H1 (cell line): ENCODE results near the gene SEMA6A. TPM values are rescaled to one million over a fixed set of nuclear protein-coding genes. Genes with fewer than 3 reads are reported as not detected.

Source experiments
- CTCF ChIA-PET: fragments of 300-600 bp; sonication (Branson Sonifier 250); formaldehyde crosslinking; loops from one replicate; lab custom pipeline; 2021; ENCODE audit not compliant: partially characterized antibody; lab: Charles Lee
- POLR2A ChIA-PET: fragments of 300-600 bp; sonication (Branson Sonifier 250); formaldehyde crosslinking; loops from one replicate; lab custom pipeline; 2021; ENCODE audit warnings: inconsistent platforms; ENCODE audit not compliant: partially characterized antibody; lab: Charles Lee
- DNase-seq, 2 experiments: peaks; one replicate each; pipeline versions ENCODE4 v3.0.0 to v3.0.0-alpha.2; 2010 to 2022; ENCODE audit warnings: low spot score in 2 of 2, low read depth in 1 of 2, mixed read lengths in 1 of 2
- FAIRE-seq: peaks from 2 replicates; lab custom pipeline; 2011; peaks lifted over from hg19 to GRCh38; lab: Jason Lieb, UNC
- H2AFZ ChIP-seq: 2 replicates; pipeline ENCODE4 v1.8.1; 2012; ENCODE audit warnings: low read length, inconsistent platforms
- H2AK5ac ChIP-seq: 2 replicates; pipeline ENCODE4 v1.6.1; 2013; ENCODE audit warnings: low read depth, low read length
- H2BK120ac ChIP-seq: replicated peaks from 2 replicates; pipeline ENCODE3; 2013; ENCODE audit warnings: low read depth, low read length, inconsistent platforms
- H2BK12ac ChIP-seq: 2 replicates; pipeline ENCODE4 v1.6.1; 2013; ENCODE audit warnings: low read depth, low read length
- H2BK15ac ChIP-seq: 2 replicates; pipeline ENCODE4 v1.6.1; 2013; ENCODE audit warnings: low read length
- H2BK20ac ChIP-seq: 2 replicates; pipeline ENCODE4 v1.6.1; 2013; ENCODE audit warnings: low read length
- H2BK5ac ChIP-seq: 2 replicates; pipeline ENCODE4 v1.6.1; 2013; ENCODE audit warnings: low read depth, low read length
- H3K14ac ChIP-seq: 2 replicates; pipeline ENCODE4 v1.6.1; 2013; ENCODE audit warnings: inconsistent platforms; ENCODE audit not compliant: insufficient read length
- H3K18ac ChIP-seq: 2 replicates; pipeline ENCODE4 v1.6.1; 2013; ENCODE audit warnings: low read length; ENCODE audit errors: extremely low read depth
- H3K23ac ChIP-seq: 2 replicates; pipeline ENCODE4 v1.6.1; 2013; ENCODE audit warnings: inconsistent platforms; ENCODE audit not compliant: insufficient read length
- H3K23me2 ChIP-seq: 2 replicates; pipeline ENCODE4 v1.6.1; 2013; ENCODE audit warnings: low read depth, low read length
- H3K27ac ChIP-seq: 2 replicates; pipeline ENCODE4 v1.6.1; 2011; ENCODE audit warnings: low read depth, low read length, inconsistent platforms
- H3K27me3 ChIP-seq, 4 experiments: replicated peaks in 1 of 4; 1 replicate in 1 of 4; 2 replicates in 3 of 4; pipeline versions ENCODE4 v1.6.1 to v1.8.1; 2011 to 2013; ENCODE audit warnings: low read length in 3 of 4, mild to moderate bottlenecking in 3 of 4, inconsistent platforms in 2 of 4, mixed read lengths in 2 of 4, moderate library complexity in 1 of 4; ENCODE audit not compliant: control insufficient read depth in 3 of 4, insufficient read depth in 3 of 4; ENCODE audit errors: extremely low read depth in 1 of 4
- H3K36me3 ChIP-seq, 4 experiments: 2 replicates each; pipeline versions ENCODE4 v1.6.1 to v1.8.1; 2011 to 2013; ENCODE audit warnings: mild to moderate bottlenecking in 4 of 4, low read length in 3 of 4, moderate library complexity in 2 of 4, control low read depth in 1 of 4, inconsistent platforms in 1 of 4; ENCODE audit not compliant: insufficient read depth in 4 of 4, control insufficient read depth in 2 of 4
- H3K4ac ChIP-seq: replicated peaks from 2 replicates; pipeline ENCODE3; 2013; ENCODE audit warnings: low read length, low read depth, mixed read lengths, inconsistent platforms; ENCODE audit not compliant: insufficient read length
- H3K4me1 ChIP-seq, 4 experiments: replicated peaks in 1 of 4; 1 replicate in 1 of 4; 2 replicates in 3 of 4; pipeline versions ENCODE4 v1.6.1 to v1.8.1; 2011 to 2013; ENCODE audit warnings: low read length in 3 of 4, inconsistent platforms in 2 of 4, mixed read lengths in 1 of 4; ENCODE audit not compliant: insufficient read depth in 4 of 4, control insufficient read depth in 3 of 4
- H3K4me2 ChIP-seq, 2 experiments: 2 replicates each; pipeline versions ENCODE4 v1.6.1 to v1.8.1; 2011 to 2013; ENCODE audit warnings: low read depth in 2 of 2, low read length in 2 of 2, control low read depth in 1 of 2, inconsistent platforms in 1 of 2, mild to moderate bottlenecking in 1 of 2; ENCODE audit not compliant: insufficient read depth in 1 of 2
- H3K4me3 ChIP-seq, 4 experiments: fragments of 200-600, 300-600 bp in 1 of 4; sonication (generic), shearing (Covaris generic), sonication (Bioruptor Twin) in 1 of 4; 2 replicates each; pipeline versions ENCODE4 v1.5.1 to v1.8.1; 2011 to 2016; ENCODE audit warnings: low read length in 4 of 4, low read depth in 3 of 4, control low read depth in 2 of 4, inconsistent platforms in 2 of 4, mild to moderate bottlenecking in 2 of 4, mixed read lengths in 1 of 4, moderate library complexity in 1 of 4; ENCODE audit not compliant: insufficient read depth in 2 of 4; ENCODE audit errors: extremely low read depth in 1 of 4
- H3K56ac ChIP-seq: replicated peaks from 2 replicates; pipeline ENCODE3; 2013; ENCODE audit warnings: low read depth, mild to moderate bottlenecking, mixed read lengths, low read length, inconsistent platforms; ENCODE audit not compliant: insufficient read length
- H3K79me1 ChIP-seq: 2 replicates; pipeline ENCODE4 v1.6.1; 2013; ENCODE audit warnings: low read depth, low read length, control low read depth
- H3K79me2 ChIP-seq, 2 experiments: 2 replicates each; pipeline versions ENCODE4 v1.6.1 to v1.8.1; 2012 to 2013; ENCODE audit warnings: low read length in 2 of 2, mild to moderate bottlenecking in 2 of 2, inconsistent platforms in 1 of 2; ENCODE audit not compliant: insufficient read depth in 2 of 2, control insufficient read depth in 1 of 2
- H3K9ac ChIP-seq, 4 experiments: replicated peaks in 1 of 4; 1 replicate in 1 of 4; 2 replicates in 3 of 4; pipeline versions ENCODE4 v1.6.1 to v1.8.1; 2011 to 2013; ENCODE audit warnings: low read depth in 3 of 4, low read length in 3 of 4, control low read depth in 2 of 4, mild to moderate bottlenecking in 2 of 4, moderate library complexity in 2 of 4, inconsistent platforms in 1 of 4; ENCODE audit errors: extremely low read depth in 1 of 4
- H3K9me3 ChIP-seq, 2 experiments: 2 replicates each; pipeline versions ENCODE4 v1.6.1 to v1.8.1; 2012 to 2013; ENCODE audit warnings: mild to moderate bottlenecking in 2 of 2, moderate library complexity in 2 of 2, control low read depth in 1 of 2, inconsistent platforms in 1 of 2, low read depth in 1 of 2, low read length in 1 of 2, mixed read lengths in 1 of 2; ENCODE audit not compliant: insufficient read depth in 2 of 2
- H4K20me1 ChIP-seq, 2 experiments: replicated peaks in 1 of 2; 2 replicates each; pipeline versions ENCODE3 to v1.8.1; 2011 to 2013; ENCODE audit warnings: inconsistent platforms in 2 of 2, low read length in 2 of 2, mild to moderate bottlenecking in 1 of 2; ENCODE audit not compliant: insufficient read depth in 2 of 2, control insufficient read depth in 1 of 2
- H4K5ac ChIP-seq: 2 replicates; pipeline ENCODE4 v1.6.1; 2013; ENCODE audit warnings: low read length, low read depth, mixed read lengths, inconsistent platforms; ENCODE audit not compliant: insufficient read length
- H4K8ac ChIP-seq: 2 replicates; pipeline ENCODE4 v1.8.0; 2013; ENCODE audit warnings: mild to moderate bottlenecking, moderate library complexity, low read length, inconsistent platforms; ENCODE audit not compliant: insufficient read depth; ENCODE audit errors: extremely low read depth
- H4K91ac ChIP-seq: replicated peaks from 2 replicates; pipeline ENCODE3; 2013; ENCODE audit warnings: low read length, mixed read lengths, inconsistent platforms; ENCODE audit not compliant: insufficient read length
- ASH2L ChIP-seq: fragments of 200-600, 300-600 bp; sonication (generic); IDR thresholded peaks from one replicate; pipeline ENCODE4 v1.7.1; 2017; ENCODE audit warnings: low read length
- ATF3 ChIP-seq: IDR thresholded peaks from 2 replicates; pipeline ENCODE4 v1.6.1; 2011; ENCODE audit warnings: low read depth, mild to moderate bottlenecking, low read length; ENCODE audit not compliant: insufficient read depth
- BACH1 ChIP-seq: IDR thresholded peaks from 2 replicates; pipeline ENCODE4 v1.6.1; 2012; ENCODE audit warnings: low read length, improper control_type of control experiment
- BRCA1 ChIP-seq: IDR thresholded peaks from 2 replicates; pipeline ENCODE4 v1.6.1; 2012; ENCODE audit warnings: low read depth, low read length, improper control_type of control experiment
- CREB1 ChIP-seq: IDR thresholded peaks from 2 replicates; pipeline ENCODE4 v1.6.1; 2012; ENCODE audit warnings: inconsistent platforms
- KDM5A ChIP-seq: fragments of 200-600 bp; IDR thresholded peaks from 2 replicates; pipeline ENCODE4 v1.7.1; 2012; ENCODE audit warnings: mild to moderate bottlenecking, low read length, inconsistent platforms, mixed read lengths
- MAX ChIP-seq: IDR thresholded peaks from 2 replicates; pipeline ENCODE4 v1.6.1; 2012; ENCODE audit warnings: inconsistent platforms
- RFX5 ChIP-seq: IDR thresholded peaks from 2 replicates; pipeline ENCODE4 v1.6.1; 2011; ENCODE audit warnings: low read depth, low read length, improper control_type of control experiment, borderline replicate concordance
- SIN3A ChIP-seq, 2 experiments: IDR thresholded peaks in 1 of 2; conservative IDR thresholded peaks in 1 of 2; 2 replicates each; pipeline ENCODE4 v1.6.1; 2011 to 2012; ENCODE audit warnings: low read length in 2 of 2, improper control_type of control experiment in 1 of 2, low read depth in 1 of 2, mild to moderate bottlenecking in 1 of 2
- SRF ChIP-seq: IDR thresholded peaks from 2 replicates; pipeline ENCODE4 v1.6.1; 2011; ENCODE audit warnings: mild to moderate bottlenecking, low read depth, low read length, moderate library complexity
- USF2 ChIP-seq: IDR thresholded peaks from 2 replicates; pipeline ENCODE4 v1.6.1; 2011; ENCODE audit warnings: low read length, improper control_type of control experiment
- YY1 ChIP-seq: IDR thresholded peaks from 2 replicates; pipeline ENCODE4 v1.6.1; 2011; ENCODE audit warnings: low read depth, mild to moderate bottlenecking, low read length
- WGBS, 2 experiments: shearing (Covaris generic) in 1 of 2; methylation state at CpG; one replicate each; pipeline versions ENCODE4 v1.1.6 to v1.1.7; 2013 to 2015; ENCODE audit warnings: low lambda C conversion rate in 2 of 2, mixed read lengths in 2 of 2, inconsistent platforms in 1 of 2, low coverage in 1 of 2, missing lambda C conversion rate in 1 of 2; ENCODE audit not compliant: insufficient replicate concordance in 2 of 2, insufficient coverage in 1 of 2, insufficient read length in 1 of 2; ENCODE audit errors: extremely low coverage in 1 of 2, missing lambda C conversion rate in 1 of 2; 5-methylcytosine and 5-hydroxymethylcytosine counted together
- polyA plus RNA-seq, 7 experiments: library from polyadenylated mRNA; depleted of rRNA in 3 of 7; stranded (reverse) in 5 of 7; unstranded in 2 of 7; fragments of >200 nt in 5 of 7; fragments of 200-250 nt in 2 of 7; gene quantifications; 1 replicate in 5 of 7; 2 replicates in 1 of 7; 4 replicates in 1 of 7; pipeline versions ENCODE4 v1.2.1 to v1.2.3, GENCODE V29; 2011 to 2013; ENCODE audit warnings: missing spikeins in 2 of 7, mixed read lengths in 2 of 7
- total RNA-seq: library from RNA; stranded (reverse); fragmentation: NEBNext Ultra II Directional; extraction: Animal tissue kit (Norgen Biotek cat#: 25700); gene quantifications from 2 replicates; pipeline ENCODE4 v1.2.1, GENCODE V29; 2021

SEMA6A gene
- total and polyA plus RNA-seq, 2 of the 8 experiments (the other 6 are each of a cell fraction or from before 2014, with no cell fraction given): 78.3 to 277 TPM

GRCh38 chr5:116492016-116492623 is 82.5 kb downstream of the SEMA6A start:
- ChIA-PET POLR2A (interaction anchor here (0.6 to 2.0 kb wide), 2 partner anchors 9 to 407 kb away, joined by 3 to 8 read pairs; no protein-coding TSS in a partner anchor), CTCF (interaction anchor here (1.8 kb wide), 1 partner anchor 9 kb away, joined by 6 read pairs; no protein-coding TSS in a partner anchor)
- H2BK12ac ChIP-seq: no peak overlapping the region
- no peak overlapping the region for H4K5ac ChIP-seq
- no peak for FAIRE-seq
- no peak overlapping the region for H4K91ac ChIP-seq
- no peak overlapping the region for H3K9ac ChIP-seq
- H3K79me1 ChIP-seq: peaks cover 5% of the 10 kb centered on the region
- no peak overlapping the region for H2AK5ac ChIP-seq
- H3K9me3 ChIP-seq: no peaks in the 10 kb centered on the region
- H3K27ac ChIP-seq: no peak overlapping the region
- no peak overlapping the region for H3K4ac ChIP-seq
- no peak overlapping the region for H3K14ac ChIP-seq
- H2BK120ac ChIP-seq: no peak overlapping the region
- H3K79me2 ChIP-seq: peaks cover 0 to 7% of the 10 kb centered on the region in 2 experiments; a peak in 2 of 4 replicates
- WGBS, 2 experiments: 96% methylated on average over 3 of the region's 3 CpGs; no CpG with 5 or more reads in 1 of the 2 experiments
- no peak for DNase-seq
- no peak overlapping the region for H2BK5ac ChIP-seq
- no peak overlapping the region for H2AFZ ChIP-seq
- H3K23me2 ChIP-seq: no peaks in the 10 kb centered on the region
- H3K4me2 ChIP-seq: no peak overlapping the region
- no peak overlapping the region for H3K56ac ChIP-seq
- no peak overlapping the region for H2BK20ac ChIP-seq
- no peak overlapping the region for H2BK15ac ChIP-seq
- peaks cover 56 to 100% (median 89%) of the 10 kb centered on the region in 4 experiments for H3K36me3 ChIP-seq
- H3K27me3 ChIP-seq: no peaks in the 10 kb centered on the region
- no peak overlapping the region for H4K8ac ChIP-seq
- H3K4me1 ChIP-seq: no peaks in the 10 kb centered on the region; a peak in 1 of 7 replicates
- H3K18ac ChIP-seq: no peak overlapping the region
- no peak overlapping the region for H3K4me3 ChIP-seq
- no peak overlapping the region for H3K23ac ChIP-seq
- peaks cover 0 to 9% of the 10 kb centered on the region in 2 experiments for H4K20me1 ChIP-seq
- no peak for TF ChIP-seq RFX5
- TF ChIP-seq KDM5A: no peak
- no peak for TF ChIP-seq MAX
- TF ChIP-seq SRF: no peak
- TF ChIP-seq CREB1: no peak
- TF ChIP-seq USF2: no peak
- no peak for TF ChIP-seq YY1
- TF ChIP-seq ATF3: no peak
- no peak for TF ChIP-seq BRCA1
- TF ChIP-seq SIN3A (conservative IDR thresholded peaks at IDR 0.05 in 1 of 2, IDR thresholded peaks at IDR 0.05 in 1 of 2; ENCODE audit: low read depth in 1 of 2, low read length in 2 of 2): no peak
- no peak for TF ChIP-seq ASH2L
- TF ChIP-seq BACH1: no peak
